Measurements from ENCODE around the gene RELL2.

The RELL2 gene

DNA sequence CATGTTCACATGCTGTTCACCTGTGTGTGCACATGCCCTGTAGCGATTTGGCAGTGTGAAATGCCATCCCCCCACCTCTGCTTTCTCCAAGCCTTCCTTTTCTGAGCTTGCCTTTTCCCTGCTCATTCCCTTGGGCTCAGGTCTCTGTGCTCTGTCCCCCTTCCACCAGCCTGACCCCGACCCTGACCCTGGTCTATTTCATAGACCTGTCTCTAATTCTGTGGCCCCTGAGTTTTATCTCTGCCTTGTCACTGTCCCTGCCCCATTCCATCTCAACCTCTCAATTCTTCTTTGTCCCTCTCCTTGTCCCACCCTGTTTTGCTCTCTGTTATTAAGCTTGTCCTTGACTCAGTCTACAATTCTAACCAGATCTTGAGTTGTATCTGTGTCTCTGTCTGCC lies 44.5 kb downstream of the RELL2 start:
- DNase-seq = no peak

GRCh38 chr5:141681695-141682641 lies 45.2 kb downstream of the RELL2 start, which contains the start of gene ARAP3:
ARAP3 (minus strand) TSS chr5:141682230; CDS start chr5:141680486, 1,744 bp downstream.
- no peak for DNase-seq

GRCh38 chr5:141683596-141684141 lies 46.9 kb downstream of the RELL2 start:
- DNase-seq = no peak

DNA sequence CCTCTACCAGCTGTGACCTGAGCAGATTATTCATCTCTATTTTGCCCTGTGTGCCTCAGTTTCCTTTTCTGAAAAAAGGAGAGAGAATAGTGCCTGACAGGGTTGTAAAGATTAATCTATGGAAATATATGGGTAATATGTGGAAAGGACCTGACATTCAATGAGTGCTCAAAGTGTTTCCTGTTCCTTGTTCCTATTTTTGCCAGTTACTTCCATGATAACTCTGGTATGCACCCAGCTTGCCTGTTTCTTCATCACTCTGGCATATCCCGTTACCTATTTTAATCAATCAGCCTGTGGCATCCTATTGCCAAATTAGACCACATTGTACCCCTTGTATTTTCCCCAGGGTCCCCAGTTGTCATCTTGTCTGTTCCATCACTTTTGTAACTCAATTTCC lies 48.8 kb downstream of the RELL2 start:
- DNase-seq = no peak

- DNase-seq = no peak
Measured at GRCh38 chr5:141686648-141687416, 50.0 kb downstream of the RELL2 start.
